DOHH2 (cell line): ENCODE results near the gene NOC4L.

Experiments used
- H3F3A ChIP-seq: fragments of 200-600 bp; sonication (generic), shearing (Covaris generic); 2 replicates; pipeline ENCODE4 v1.6.0; 2016; ENCODE audit warnings: antibody characterized with exemption, mild to moderate bottlenecking; ENCODE audit not compliant: control insufficient read depth, insufficient read depth
- H3K27ac ChIP-seq: fragments of 200-600 bp; sonication (generic); 2 replicates; pipeline ENCODE4 v1.5.1; 2014; ENCODE audit warnings: low read depth, mild to moderate bottlenecking, low read length, moderate library complexity
- H3K27me3 ChIP-seq: fragments of 200-600 bp; sonication (generic); 2 replicates; pipeline ENCODE4 v1.6.1; 2014; ENCODE audit warnings: mild to moderate bottlenecking, low read length, mixed read lengths; ENCODE audit not compliant: control insufficient read depth
- H3K36me3 ChIP-seq: fragments of 200-600 bp; sonication (generic); 2 replicates; pipeline ENCODE4 v1.6.1; 2014; ENCODE audit warnings: mild to moderate bottlenecking, low read length, moderate library complexity, mixed read lengths; ENCODE audit not compliant: control insufficient read depth
- H3K4me1 ChIP-seq: fragments of 200-600 bp; sonication (generic); 2 replicates; pipeline ENCODE4 v1.6.1; 2014; ENCODE audit warnings: mild to moderate bottlenecking, low read length, mixed read lengths; ENCODE audit not compliant: control insufficient read depth
- H3K4me2 ChIP-seq: fragments of 200-600 bp; sonication (generic); 2 replicates; pipeline ENCODE4 v1.6.0; 2014; ENCODE audit warnings: mild to moderate bottlenecking, low read length, moderate library complexity
- H3K4me3 ChIP-seq: fragments of 200-600 bp; sonication (generic); 2 replicates; pipeline ENCODE4 v1.5.1; 2014; ENCODE audit warnings: mild to moderate bottlenecking, low read length, mixed read lengths
- H3K79me2 ChIP-seq: fragments of 200-600 bp; sonication (generic); 2 replicates; pipeline ENCODE4 v1.6.1; 2014; ENCODE audit warnings: mild to moderate bottlenecking, low read length, mixed read lengths; ENCODE audit not compliant: control insufficient read depth
- H3K9me2 ChIP-seq: fragments of 200-600 bp; sonication (generic); replicated peaks from 2 replicates; pipeline ENCODE4 v1.6.1; 2014; ENCODE audit warnings: mild to moderate bottlenecking, low read length, mixed read lengths; ENCODE audit not compliant: control insufficient read depth
- H3K9me3 ChIP-seq: fragments of 200-600 bp; sonication (generic); 2 replicates; pipeline ENCODE4 v1.6.1; 2014; ENCODE audit warnings: antibody characterized with exemption, low read length, mixed read lengths; ENCODE audit not compliant: control insufficient read depth, insufficient read depth
- H4K20me1 ChIP-seq: fragments of 200-600 bp; sonication (generic); 2 replicates; pipeline ENCODE4 v1.6.0; 2014; ENCODE audit warnings: low read depth, mild to moderate bottlenecking, antibody characterized with exemption, low read length, moderate library complexity; ENCODE audit not compliant: control insufficient read depth, insufficient read depth
- EZH2phosphoT487 ChIP-seq: fragments of 200-600 bp; sonication (generic); IDR thresholded peaks from 2 replicates; pipeline ENCODE4 v1.6.1; 2017; ENCODE audit warnings: borderline replicate concordance, mild to moderate bottlenecking, antibody characterized with exemption, low read length, moderate library complexity, mixed read lengths
- TF ChIP-seq, protein P1 (sequence below): fragments of 200-600 bp; sonication (generic); IDR thresholded peaks from one replicate; pipeline ENCODE4 v1.5.1; 2014; ENCODE audit warnings: antibody characterized with exemption, mild to moderate bottlenecking, low read depth, low read length; ENCODE audit not compliant: poor library complexity, severe bottlenecking

Gene NOC4L

DNA sequence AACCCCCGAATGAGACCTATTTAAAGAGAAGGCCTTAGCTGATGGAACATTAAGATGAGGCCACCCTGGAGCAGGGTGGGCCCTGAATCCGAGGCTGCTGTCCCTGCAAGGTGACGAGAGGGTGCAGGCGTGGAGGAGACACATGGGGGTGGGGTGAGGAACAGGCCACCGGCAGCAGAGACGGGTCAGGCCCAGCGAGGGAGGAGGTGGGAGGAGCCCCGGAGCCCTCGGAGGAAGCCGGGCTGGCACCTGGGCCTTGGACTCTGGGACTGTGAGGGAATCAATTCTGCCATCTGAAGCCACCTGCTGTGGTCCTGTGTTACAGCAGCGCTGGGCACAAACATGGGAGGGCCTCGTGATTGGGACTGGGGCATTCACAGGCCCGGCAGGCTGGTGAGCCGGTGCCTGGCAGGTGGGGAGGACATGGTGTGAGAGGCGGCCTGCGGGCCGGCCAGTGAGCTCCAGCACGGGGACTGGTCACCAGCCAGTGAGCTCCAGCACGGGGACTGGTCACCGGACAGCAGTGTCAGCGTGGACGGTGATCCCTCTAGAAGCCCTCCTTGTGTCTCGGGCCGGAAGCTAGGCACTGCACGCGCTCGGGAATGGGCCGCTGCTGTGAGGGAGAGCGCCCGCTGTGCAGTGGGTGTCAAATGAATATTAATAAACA, 46.7 kb downstream of the NOC4L start:
- Histone ChIP-seq H3K27me3 (peaks cover 13% of the 10 kb centered on the region), H3K4me1 (peaks cover 14% of the 10 kb centered on the region), H3K79me2 (no peaks in the 10 kb centered on the region), H3K36me3 (no peaks in the 10 kb centered on the region), H3K27ac (no peak overlapping the region), H3K4me3 (peak overlapping the region; percentile 67; the same call in 1 of the 2 replicates), H3K9me3 (peaks cover 14% of the 10 kb centered on the region; the same call in 1 of the 2 replicates), H3K9me2 (no peaks in the 10 kb centered on the region), H4K20me1 (no peaks in the 10 kb centered on the region), H3K4me2 (peak overlapping the region; percentile 71), H3F3A (no peaks in the 10 kb centered on the region)
- TF ChIP-seq, protein P1, sequence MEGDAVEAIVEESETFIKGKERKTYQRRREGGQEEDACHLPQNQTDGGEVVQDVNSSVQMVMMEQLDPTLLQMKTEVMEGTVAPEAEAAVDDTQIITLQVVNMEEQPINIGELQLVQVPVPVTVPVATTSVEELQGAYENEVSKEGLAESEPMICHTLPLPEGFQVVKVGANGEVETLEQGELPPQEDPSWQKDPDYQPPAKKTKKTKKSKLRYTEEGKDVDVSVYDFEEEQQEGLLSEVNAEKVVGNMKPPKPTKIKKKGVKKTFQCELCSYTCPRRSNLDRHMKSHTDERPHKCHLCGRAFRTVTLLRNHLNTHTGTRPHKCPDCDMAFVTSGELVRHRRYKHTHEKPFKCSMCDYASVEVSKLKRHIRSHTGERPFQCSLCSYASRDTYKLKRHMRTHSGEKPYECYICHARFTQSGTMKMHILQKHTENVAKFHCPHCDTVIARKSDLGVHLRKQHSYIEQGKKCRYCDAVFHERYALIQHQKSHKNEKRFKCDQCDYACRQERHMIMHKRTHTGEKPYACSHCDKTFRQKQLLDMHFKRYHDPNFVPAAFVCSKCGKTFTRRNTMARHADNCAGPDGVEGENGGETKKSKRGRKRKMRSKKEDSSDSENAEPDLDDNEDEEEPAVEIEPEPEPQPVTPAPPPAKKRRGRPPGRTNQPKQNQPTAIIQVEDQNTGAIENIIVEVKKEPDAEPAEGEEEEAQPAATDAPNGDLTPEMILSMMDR: no peak
- no peak for TF ChIP-seq EZH2phosphoT487

- Histone ChIP-seq H3K4me3 (no peak overlapping the region), H3K27ac (no peak overlapping the region), H3K79me2 (no peaks in the 10 kb centered on the region), H4K20me1 (no peaks in the 10 kb centered on the region), H3K4me2 (no peak overlapping the region), H3K9me3 (peaks cover 14% of the 10 kb centered on the region; the same call in 1 of the 2 replicates), H3K36me3 (no peaks in the 10 kb centered on the region), H3K27me3 (peaks cover 5% of the 10 kb centered on the region), H3F3A (no peaks in the 10 kb centered on the region), H3K4me1 (peaks cover 14% of the 10 kb centered on the region), H3K9me2 (no peaks in the 10 kb centered on the region)
- TF ChIP-seq EZH2phosphoT487: no peak
- TF ChIP-seq, protein P1: no peak
These were observed 47.7 kb downstream of the NOC4L start for GRCh38 chr12:132191715-132192553.

- TF ChIP-seq, protein P1: peak; percentile 48
- TF ChIP-seq EZH2phosphoT487: no peak
- Histone ChIP-seq H3F3A (no peaks in the 10 kb centered on the region), H3K27ac (no peak overlapping the region), H3K4me2 (no peak overlapping the region), H3K9me2 (no peaks in the 10 kb centered on the region), H3K36me3 (no peaks in the 10 kb centered on the region), H3K4me1 (peaks cover 14% of the 10 kb centered on the region), H3K27me3 (peaks cover 3% of the 10 kb centered on the region; the same call in 1 of the 2 replicates), H3K9me3 (peaks cover 14% of the 10 kb centered on the region; the same call in 1 of the 2 replicates), H4K20me1 (no peaks in the 10 kb centered on the region), H3K79me2 (no peaks in the 10 kb centered on the region), H3K4me3 (no peak overlapping the region)
These were observed 49.8 kb downstream of the NOC4L start for GRCh38 chr12:132194056-132194455.
